Cerebellar nuclear complex (tissue), 1 donor: ENCODE results near the gene NR3C1.

ENCODE experiments used
- DNase-seq, 2 experiments: peaks; one replicate each; lab custom pipeline; 2025; lab: John Stamatoyannopoulos, UW

Gene NR3C1

DNA sequence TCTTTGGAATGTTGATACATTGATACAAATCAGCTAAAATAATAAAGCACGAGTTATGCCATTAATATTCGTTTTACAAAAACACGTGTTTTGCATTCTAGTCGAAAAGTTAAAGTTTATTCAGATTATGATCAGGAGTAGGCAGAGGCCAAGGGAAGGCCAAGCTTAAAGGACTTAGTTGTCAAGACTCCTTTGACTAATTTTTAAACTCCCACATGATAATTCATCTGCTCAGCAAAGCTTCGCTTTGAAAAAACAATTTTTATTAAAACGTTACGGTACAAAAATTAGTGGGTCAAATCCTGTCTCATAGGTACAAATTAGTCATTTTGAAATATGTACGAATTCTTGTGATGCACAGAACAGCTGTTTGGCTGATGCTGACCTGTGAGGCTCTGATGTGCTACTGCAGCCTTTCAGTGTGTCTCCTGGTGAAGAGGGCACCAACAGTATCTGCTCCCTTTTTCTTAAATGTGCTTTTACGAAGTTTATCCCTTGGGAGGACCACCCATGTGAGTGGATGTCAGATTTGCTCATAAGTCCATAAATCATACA lies 23.0 kb upstream of the NR3C1 start:
- no peak for DNase-seq

DNA sequence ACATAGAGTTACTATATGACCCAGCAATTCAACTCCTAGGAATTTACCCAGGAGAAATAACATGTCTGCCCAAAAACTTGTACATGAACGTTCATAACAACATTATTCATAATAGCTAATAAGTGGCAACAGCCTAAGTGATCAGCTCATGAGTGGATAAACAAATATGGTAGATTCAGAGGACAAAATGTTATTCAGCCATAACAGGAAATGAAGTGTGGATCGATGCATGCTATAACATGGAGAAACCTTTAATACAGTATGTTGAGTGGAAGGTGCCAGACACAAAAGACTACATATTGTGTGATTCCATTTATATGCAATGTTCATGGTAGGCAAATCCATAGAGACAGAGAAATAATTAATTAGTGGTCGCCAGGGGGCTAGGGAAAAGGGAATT lies 22.3 kb upstream of the NR3C1 start:
- no peak for DNase-seq

DNA sequence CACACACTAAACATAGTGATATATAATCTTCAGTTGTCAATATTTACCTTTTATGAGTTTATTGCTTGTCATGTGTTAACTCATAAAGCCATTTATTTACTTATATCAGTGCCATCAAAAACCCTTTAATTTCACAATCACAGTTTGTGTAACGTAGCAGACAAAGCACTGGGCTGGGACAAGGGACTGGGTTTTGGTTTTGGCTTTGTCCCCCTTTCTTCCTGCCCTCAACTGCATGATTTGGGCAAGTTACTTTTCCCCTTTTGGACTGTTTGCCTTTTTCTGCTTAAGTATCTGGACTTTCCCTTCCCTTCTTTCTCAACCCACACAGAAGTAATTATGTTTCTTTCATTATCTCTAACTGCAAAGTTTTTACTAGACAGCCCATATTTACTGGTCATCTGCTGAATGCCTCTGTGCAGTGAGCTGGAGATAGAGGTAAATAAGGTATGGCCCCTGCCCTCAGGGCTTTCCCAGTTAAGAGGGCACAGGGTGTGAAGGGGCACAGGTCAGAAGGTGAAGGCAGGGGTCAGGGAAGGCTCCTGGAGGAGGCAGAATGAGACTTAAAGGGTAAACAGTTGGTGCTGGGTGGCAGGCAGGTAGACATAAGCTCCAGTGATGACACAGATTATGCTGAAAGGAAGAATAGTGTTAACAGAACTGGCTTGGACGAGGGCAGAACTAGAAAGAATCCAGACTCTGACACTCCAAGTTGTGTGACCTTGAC lies 14.8 kb upstream of the NR3C1 start:
- DNase-seq: no peak

DNA sequence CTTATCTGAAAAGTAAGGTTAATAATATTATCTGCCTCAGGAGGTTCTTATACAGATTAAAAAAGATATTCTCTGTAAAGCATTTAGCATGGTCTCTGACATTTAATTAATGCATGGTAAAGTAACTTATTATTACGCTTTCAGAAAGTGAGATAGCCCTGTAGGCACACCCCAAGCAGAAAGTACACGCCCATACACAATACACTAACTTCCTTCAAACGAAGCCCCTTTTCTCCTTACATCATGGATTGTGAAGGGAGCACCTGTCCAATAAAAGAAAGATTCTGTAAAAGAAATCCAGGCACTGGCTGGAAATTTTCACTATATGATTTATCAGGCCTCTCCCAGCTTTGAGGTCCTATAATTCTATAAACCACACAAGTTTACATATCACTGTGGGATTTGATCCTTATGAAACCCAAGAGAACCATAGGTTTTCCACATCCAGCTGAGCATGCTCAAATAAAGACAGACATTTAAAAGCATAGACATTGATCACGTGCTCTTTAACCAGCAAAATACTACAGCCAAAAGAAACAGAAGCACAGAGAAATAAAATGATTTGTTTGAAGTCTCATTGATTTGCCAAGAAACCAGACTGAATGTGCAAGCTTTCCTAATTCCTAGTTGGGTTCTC lies 14.1 kb upstream of the NR3C1 start:
- no peak for DNase-seq

DNA sequence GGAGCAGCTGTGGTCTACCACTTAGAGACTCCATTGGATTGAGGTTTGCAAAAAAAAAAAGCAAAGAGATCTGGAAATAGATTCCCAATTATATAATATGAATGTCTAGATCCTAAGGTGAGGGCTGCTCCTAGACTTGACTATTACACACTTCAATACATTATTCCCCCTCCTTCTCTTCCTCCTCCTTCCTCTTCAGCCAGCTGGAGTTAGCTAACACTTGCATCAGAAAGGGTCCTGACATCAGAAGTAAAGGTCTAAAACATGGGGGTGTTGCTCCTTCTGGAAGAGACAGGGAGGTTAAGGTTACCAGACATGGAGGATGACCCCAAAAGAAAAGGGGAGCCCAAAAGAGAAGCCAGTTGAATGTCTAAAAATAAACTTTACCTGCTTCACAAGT lies 12.9 kb upstream of the NR3C1 start:
- no peak for DNase-seq

DNA sequence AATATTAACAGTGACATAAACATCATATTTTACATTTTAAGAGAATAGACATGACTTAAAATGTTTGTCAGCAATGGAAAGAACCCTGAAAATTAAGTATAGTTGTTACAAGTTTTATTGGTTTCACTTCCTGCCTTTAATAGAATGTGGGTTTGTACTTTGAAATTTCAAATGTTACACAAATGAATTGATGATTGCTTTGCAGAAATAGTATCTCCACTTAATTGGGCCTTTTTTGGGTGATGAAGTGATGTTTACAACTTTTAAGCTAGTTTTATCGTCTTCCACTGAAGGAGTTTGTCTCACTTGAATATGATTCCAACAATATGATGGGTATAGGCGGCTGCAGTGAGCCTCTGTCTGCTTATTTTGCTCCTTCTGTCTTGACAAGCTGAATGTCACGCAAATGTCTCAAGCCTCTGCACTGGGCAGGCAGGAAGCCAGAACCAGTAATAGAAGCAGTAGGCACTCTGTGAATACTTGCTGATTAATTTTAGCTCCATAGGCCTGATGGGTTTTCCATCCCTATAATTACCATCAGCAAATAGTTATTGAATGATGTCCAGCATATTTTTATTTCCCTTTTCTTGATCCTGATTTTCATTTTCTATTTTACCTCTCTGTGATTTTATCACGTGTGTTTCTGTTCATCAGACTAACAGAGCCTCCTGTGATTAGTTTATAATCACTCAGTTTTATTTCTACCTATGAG lies 10.6 kb upstream of the NR3C1 start:
- DNase-seq: no peak

DNA sequence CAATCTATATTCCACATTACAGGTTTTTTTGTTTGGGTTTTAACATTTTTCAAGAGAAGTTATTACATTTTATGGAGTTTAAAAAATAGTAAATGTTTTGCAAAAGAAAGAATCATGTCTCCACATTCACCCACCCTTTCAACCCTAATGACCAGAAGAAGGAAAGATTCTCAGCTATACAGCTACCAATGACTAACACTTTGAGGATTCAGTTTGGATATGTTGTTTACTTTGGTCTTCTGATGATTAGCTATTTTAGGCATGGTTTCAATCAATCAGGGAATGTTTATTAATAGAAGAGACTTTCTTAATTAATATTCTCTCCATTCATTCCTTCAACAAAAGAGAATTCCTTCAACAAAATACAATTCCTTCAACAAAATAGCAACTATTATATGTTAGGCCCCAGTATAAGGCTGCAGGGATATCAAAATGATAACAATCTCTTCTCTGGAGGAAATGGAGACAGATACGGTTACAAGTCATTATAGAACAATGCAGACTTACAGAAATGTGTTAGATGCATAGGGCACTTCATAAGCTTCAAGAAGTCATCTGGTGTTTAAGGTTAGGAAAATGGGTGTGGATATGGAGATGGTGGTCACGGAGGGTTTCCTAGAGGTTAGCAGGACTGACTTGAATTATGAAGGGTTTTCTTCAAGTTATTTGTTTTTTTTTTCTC lies 9.3 kb upstream of the NR3C1 start:
- no peak for DNase-seq

DNA sequence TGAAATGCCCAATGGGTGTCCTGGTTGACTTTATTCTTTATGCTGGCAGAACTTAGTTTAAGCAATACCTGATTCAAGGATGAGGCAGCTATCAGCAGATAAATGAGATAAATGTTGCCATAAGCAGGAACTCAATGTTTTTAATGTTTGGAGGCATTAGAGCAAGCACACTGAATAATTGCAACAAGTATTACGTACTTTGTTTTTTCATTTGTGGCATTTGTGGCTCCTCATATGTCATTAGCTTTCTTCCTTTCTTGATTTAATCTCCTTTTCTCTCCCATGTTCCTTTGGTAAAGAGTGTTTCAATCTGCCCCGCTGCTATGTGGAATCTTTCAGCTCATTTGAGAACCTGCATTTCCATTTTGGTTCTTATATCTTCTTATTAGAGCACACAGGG lies 6.4 kb upstream of the NR3C1 start:
- no peak for DNase-seq

DNA sequence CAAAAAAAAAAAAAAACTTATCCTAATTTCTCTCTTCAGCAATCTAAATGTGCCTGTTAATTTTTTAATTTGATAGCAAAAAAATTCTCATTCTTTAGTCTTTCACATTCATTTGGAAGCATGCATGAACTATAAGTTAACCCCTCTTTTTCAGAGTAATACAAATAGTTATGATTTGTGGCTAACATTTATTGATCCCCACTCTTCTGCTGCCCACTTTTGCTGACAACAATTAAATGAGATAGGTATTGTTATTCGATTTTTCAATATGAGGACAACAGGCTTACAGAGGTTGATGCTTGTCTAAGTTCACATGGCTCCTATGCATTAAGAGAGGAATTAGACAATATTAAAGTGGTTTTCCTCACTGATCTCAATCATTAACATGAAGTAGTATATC lies 2.9 kb upstream of the NR3C1 start:
- no peak for DNase-seq

DNA sequence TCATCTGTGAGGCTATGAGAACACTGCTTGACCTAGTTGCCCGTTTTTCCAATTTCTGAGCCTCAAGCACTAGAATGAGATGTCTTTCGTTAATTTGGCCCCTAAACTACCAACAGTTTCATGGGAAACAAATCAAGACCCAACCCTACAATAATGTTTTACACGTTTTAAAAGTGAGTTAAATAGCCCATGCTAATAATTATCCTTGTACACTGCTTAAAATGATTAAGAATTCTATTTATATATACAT lies 2.3 kb upstream of the NR3C1 start:
- no peak for DNase-seq

DNA sequence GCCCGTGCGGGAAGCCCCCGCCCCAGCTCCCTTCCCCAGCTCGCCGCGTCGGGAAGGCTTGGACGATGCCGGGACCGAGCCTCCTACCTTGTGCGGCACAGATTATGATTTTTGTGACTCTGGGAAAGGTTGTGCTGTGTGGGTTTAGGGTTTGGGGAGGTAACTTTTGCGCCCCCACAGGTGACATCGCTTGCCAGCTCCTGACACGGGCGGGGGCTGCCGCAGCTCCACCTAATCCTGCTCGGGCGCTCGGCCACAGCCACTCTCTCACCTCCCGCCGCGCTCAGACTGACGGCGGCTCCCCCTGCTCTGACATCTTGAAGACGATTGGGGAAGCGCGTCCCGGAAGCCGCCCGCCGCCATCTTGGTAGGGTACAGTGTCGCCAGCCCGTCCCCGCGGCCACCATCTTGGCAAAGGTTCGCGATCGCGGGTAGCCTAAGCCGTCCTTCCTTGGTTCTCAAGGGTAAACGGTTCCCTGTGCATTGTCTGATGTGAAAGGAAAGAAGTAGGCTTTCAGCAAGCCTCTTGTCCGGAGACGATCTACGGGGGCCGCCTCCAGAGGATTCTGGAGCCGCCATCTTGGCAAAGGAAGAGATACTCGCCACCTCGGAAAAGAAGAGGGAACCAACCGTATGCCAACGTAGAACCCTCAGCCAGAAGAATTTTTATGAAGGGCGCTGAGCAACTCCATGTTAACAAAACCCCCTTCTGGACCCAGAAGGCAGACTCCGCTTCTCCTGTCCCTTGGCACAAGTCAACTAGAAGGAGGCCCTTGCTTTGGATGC lies 1.8 kb upstream of the NR3C1 start:
- DNase-seq: peak; percentile 34 to 60

DNA sequence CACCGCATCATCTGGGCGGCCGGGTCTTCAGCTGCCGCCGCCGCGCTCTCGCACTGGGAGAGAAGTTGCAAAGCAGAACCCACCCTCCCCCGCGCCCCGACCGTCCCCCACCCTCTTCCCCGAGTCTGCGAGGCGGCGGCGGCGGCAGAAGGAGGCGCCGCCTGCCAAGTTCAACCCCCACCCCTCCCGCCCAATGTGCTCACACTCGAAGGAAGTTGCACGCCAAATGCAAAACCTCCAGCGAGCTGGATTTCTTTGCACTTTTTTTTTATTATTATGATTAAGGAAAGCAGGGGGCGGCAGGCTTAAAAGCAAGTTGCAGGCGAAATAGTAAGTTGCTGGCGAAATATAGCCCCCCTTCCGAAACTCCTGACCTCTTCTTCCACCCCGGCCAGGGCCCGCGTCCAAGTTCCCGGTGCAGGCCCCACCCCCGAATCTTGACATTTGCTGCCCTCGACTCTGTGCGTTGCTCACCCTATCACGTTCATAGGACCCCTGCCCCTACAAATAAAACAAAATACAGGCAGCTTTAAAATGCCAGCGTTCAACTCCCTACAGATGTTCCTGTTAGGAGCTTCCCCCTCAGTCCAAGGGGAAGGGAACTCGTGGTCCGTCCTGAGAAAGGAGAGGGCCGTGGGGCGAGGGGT lies 1.1 kb upstream of the NR3C1 start:
- DNase-seq: no peak

DNA sequence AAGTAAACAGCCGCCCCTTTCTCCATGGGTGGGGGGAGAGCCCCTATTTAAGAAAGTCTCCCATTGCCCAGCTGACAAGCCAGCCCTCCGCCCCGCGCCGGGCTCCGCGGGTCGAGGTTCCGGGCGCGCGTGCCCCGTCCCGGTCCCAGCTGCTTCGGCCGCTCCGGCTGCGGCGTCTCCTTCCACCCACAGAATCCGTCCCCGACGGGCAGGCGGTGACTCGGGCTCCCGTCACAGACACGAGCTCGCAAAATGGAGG lies 223 bp downstream of the NR3C1 start:
- no peak for DNase-seq

DNA sequence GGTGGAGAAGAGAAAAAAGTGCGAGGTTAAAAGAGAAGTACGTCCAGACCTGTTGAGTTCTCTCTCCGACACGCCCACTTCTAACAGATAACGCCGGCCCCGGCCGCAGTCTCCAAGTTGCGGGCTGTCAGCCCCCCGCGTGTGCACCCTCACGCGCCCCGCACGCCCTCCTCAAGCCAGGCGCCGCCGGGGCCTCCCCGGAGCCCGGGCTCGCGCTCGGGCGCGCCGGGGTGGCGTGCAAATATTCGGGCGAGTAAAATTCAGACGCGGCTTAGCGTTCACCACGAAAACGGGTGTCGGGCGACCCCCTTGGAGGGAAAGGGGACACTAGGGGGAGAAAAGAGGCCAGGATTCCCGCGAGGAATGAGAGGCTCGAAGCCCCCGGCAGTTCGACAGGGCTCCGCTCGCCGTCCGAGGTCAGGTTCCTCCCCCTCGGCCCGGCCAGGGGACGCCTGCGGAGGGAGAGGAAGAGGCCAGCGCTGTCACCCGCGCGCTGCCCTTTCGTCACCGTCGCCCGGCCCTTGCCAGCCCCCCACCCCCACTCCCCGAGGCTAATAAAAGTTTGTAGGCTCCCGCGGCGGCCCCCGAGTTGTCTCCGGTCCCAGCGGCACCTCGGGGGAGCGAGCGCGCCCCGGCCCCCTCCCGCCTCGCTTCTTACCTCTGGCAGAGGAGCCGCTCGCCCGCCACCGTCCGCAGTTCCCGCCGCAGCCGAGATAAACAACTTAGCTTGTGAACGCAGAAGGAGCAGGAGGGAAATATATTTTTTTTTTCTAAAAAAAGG lies 743 bp downstream of the NR3C1 start:
- no peak for DNase-seq

DNA sequence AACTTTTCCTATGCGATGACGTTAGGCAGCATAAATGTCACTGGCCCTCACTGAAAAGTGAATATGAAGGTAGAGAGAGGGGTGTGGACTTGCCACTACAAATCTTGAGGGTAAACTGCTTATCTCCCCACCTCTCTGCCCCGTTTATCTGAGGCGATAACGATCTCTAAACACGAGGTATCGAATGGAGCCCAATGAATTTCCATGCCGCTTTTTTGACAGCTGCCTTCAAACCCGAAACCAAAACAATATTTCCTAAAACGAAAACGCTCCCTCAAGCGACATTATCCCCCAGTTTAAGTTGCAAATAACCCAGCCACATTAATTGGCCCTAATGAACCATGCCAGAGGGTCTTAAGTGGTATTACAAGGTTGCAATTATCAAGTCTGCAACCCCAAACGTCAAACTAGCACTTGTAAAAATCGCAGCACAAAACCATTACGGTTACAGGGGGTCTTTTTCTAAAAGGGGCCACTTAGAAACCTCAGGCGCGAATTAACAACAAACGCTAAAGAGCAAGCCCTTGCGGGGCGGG lies 1.4 kb downstream of the NR3C1 start:
- no peak for DNase-seq

DNA sequence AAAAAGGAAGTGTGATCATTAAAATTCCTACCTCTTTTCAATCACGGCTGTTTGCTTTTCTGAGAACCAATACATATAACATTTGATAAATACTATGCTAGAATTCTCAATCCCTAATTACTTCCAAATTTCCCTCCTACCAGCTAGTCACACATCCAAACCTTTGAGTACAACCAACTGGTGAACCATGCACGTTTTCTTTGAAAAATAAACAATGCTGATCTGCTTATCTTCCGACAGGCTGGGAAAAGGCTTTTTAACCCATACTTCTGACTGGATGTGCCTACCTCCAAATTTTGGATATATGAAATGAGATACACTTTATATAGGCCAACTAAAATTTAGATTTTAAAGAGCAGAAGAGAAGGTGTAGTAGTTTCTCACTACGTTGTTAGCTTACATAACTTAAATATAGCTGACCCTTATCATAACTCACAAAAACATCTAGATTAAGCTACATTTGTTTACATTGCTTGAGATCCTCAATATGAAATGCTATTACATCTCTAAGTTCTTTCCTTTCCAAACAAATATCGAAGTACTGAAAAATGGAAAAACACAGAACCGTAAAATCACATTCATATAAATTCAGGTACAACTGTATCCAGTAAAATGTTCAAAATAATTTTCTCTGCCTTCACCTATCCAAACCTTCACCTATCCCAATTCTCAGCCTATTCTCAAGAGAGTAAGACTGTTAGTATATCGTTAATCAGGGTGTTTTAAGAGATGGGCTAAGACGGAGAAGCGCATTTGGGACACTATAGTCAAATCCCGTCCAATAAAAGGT lies 2.1 kb downstream of the NR3C1 start:
- no peak for DNase-seq

DNA sequence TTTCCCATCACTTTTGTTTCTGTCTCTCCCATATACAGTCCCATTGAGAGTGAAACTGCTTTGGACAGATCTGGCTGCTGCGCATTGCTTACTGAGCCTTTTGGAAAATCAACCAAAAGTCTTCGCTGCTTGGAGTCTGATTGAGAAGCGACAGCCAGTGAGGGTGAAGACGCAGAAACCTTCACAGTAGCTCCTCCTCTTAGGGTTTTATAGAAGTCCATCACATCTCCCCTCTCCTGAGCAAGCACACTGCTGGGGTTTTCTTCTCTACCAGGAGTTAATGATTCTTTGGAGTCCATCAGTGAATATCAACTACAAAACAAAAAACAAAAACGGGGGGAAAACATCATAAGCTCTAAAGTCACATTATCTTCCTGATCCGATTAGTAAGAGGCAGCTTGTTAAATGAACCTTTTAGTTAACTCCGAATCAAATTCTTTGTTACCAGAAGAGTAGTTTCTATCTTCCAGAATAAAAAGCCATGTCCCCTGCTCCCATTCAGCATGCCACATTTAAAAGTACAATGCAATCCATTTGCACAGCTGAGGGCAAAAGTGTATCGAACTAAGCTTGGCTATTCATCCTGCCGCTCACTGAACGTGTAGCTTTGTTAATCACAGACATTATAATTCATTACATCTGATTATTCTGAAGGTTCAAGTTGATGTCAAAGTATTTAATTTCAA lies 2.8 kb downstream of the NR3C1 start:
- DNase-seq: peak in 1 of 2 experiments; percentile 41

DNA sequence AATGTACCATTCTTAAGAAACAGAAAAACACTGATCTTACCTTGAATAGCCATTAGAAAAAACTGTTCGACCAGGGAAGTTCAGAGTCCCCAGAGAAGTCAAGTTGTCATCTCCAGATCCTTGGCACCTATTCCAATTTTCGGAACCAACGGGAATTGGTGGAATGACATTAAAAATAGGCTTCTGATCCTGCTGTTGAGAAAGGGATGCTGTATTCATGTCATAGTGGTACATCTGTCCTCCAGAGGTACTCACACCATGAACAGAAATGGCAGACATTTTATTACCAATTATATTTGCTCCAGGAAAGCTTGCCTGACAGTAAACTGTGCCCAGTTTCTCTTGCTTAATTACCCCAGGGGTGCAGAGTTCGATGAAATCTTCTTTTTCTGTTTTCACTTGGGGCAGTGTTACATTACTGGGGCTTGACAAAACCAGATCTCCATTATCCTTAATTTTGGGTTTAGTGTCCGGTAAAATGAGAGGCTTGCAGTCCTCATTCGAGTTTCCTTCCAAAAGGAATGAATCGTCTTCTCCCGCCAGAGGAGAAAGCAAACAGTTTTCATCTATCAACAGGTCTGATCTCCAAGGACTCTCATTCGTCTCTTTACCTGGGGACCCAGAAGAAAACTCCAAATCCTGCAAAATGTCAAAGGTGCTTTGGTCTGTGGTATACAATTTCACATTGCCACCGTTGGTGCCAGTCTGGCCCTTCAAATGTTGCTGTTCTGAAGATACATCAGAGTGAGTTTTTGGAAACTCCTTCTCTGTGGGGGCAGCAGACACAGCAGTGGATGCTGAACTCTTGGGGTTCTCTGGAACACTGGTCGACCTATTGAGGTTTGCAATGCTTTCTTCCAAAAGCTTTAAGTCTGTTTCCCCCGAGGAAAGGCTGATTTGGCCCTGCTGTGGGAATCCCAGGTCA lies 3.6 kb downstream of the NR3C1 start:
- no peak for DNase-seq
